ENCODE measurements around the gene ROPN1.

GRCh38 chr3:124019291-124019690 is 27.4 kb upstream of the ROPN1 start:
- TF ChIP-seq EZH2 (IDR thresholded peaks at IDR 0.05; ENCODE audit: borderline replicate concordance, low read length) (no peak), CTCF (IDR thresholded peaks at IDR 0.05; ENCODE audit: low read length) (no peak)
